Astrocyte (in vitro differentiated cells and primary cell): ENCODE data around the gene HNF4A. TPM values are rescaled to one million over a fixed set of nuclear protein-coding genes. Genes with fewer than 3 reads are reported as not detected.
"Not testable (repeated sequence)": the region's sequence is repeated elsewhere in the genome, so short reads cannot be mapped to it uniquely, and the experiment has no call there.

Experiments
- DNase-seq: peaks from one replicate; pipeline ENCODE4 v3.0.0-alpha.2; 2010; ENCODE audit warnings: low read depth
- FAIRE-seq: peaks from 2 replicates; lab custom pipeline; 2011; peaks lifted over from hg19 to GRCh38; lab: Jason Lieb, UNC
- H2AFZ ChIP-seq: 2 replicates; pipeline ENCODE4 v1.6.0; 2012; ENCODE audit warnings: low read depth, low read length, inconsistent platforms
- H3K27ac ChIP-seq: 2 replicates; pipeline ENCODE4 v1.5.1; 2011; ENCODE audit warnings: low read depth, low read length, inconsistent platforms
- H3K27me3 ChIP-seq: 2 replicates; pipeline ENCODE4 v1.6.0; 2011; ENCODE audit warnings: low read length, inconsistent platforms; ENCODE audit not compliant: insufficient read depth
- H3K36me3 ChIP-seq: 2 replicates; pipeline ENCODE4 v1.5.1; 2011; ENCODE audit warnings: low read length, inconsistent platforms; ENCODE audit not compliant: insufficient read depth
- H3K4me1 ChIP-seq: 2 replicates; pipeline ENCODE4 v1.5.1; 2011; ENCODE audit warnings: low read length, inconsistent platforms; ENCODE audit not compliant: insufficient read depth
- H3K4me2 ChIP-seq: 2 replicates; pipeline ENCODE4 v1.6.0; 2012; ENCODE audit warnings: low read length, inconsistent platforms
- H3K4me3 ChIP-seq: 2 replicates; pipeline ENCODE4 v1.5.1; 2011; ENCODE audit warnings: low read depth, mild to moderate bottlenecking, low read length, inconsistent platforms; ENCODE audit not compliant: insufficient read depth
- H3K79me2 ChIP-seq: 2 replicates; pipeline ENCODE4 v1.6.0; 2012; ENCODE audit warnings: mild to moderate bottlenecking, low read length, inconsistent platforms; ENCODE audit not compliant: insufficient read depth
- H3K9ac ChIP-seq: 2 replicates; pipeline ENCODE4 v1.6.0; 2012; ENCODE audit warnings: mild to moderate bottlenecking, low read length, inconsistent platforms
- H3K9me3 ChIP-seq: 2 replicates; pipeline ENCODE4 v1.5.1; 2012; ENCODE audit warnings: low read depth, mild to moderate bottlenecking, low read length, inconsistent platforms; ENCODE audit not compliant: insufficient read depth
- H4K20me1 ChIP-seq: 2 replicates; pipeline ENCODE4 v1.6.0; 2012; ENCODE audit warnings: low read length, inconsistent platforms; ENCODE audit not compliant: insufficient read depth
- H3K27ac Mint-ChIP-seq: one replicate; pipeline ENCODE4 v1.8.0; 2021; ENCODE audit warnings: mild to moderate bottlenecking, mixed read lengths; ENCODE audit not compliant: unreplicated experiment
- H3K27me3 Mint-ChIP-seq: one replicate; pipeline ENCODE4 v1.8.0; 2021; ENCODE audit warnings: low read depth, mixed read lengths; ENCODE audit not compliant: unreplicated experiment
- H3K36me3 Mint-ChIP-seq: one replicate; pipeline ENCODE4 v1.8.0; 2021; ENCODE audit warnings: low read depth, mixed read lengths; ENCODE audit not compliant: unreplicated experiment
- H3K4me1 Mint-ChIP-seq: one replicate; pipeline ENCODE4 v1.8.0; 2021; ENCODE audit warnings: low read depth, mixed read lengths; ENCODE audit not compliant: unreplicated experiment
- H3K4me3 Mint-ChIP-seq: one replicate; pipeline ENCODE4 v1.8.0; 2021; ENCODE audit warnings: mild to moderate bottlenecking, moderate library complexity, mixed read lengths; ENCODE audit not compliant: unreplicated experiment
- H3K9me3 Mint-ChIP-seq: one replicate; pipeline ENCODE4 v1.8.0; 2021; ENCODE audit warnings: mild to moderate bottlenecking, mixed read lengths; ENCODE audit not compliant: unreplicated experiment
- CTCF ChIP-seq: IDR thresholded peaks from 2 replicates; pipeline ENCODE4 v1.5.1; 2011; ENCODE audit warnings: low read depth, mild to moderate bottlenecking, inconsistent platforms, low read length, moderate library complexity; ENCODE audit not compliant: insufficient read depth
- EZH2 ChIP-seq: IDR thresholded peaks from 2 replicates; pipeline ENCODE4 v1.6.1; 2012; ENCODE audit warnings: mild to moderate bottlenecking, low read length, inconsistent platforms; ENCODE audit not compliant: insufficient read depth
- total RNA-seq: library from RNA; stranded (reverse); gene quantifications from 2 replicates; pipeline ENCODE4 v1.2.1, GENCODE V29; 2021

HNF4A gene
- total RNA-seq, 1 donor from 2014 or later, result not detected

- Histone ChIP-seq H3K79me2 (peaks cover 10% of the 10 kb centered on the region), H3K36me3 (no peaks in the 10 kb centered on the region), H3K27me3 (peaks cover 3% of the 10 kb centered on the region), H3K9me3 (no peaks in the 10 kb centered on the region), H3K9ac (no peak overlapping the region), H3K4me3 (no peak overlapping the region), H4K20me1 (no peaks in the 10 kb centered on the region), H3K27ac (no peak overlapping the region), H3K4me1 (peaks cover 9% of the 10 kb centered on the region), H2AFZ (no peak overlapping the region), H3K4me2 (no peak overlapping the region)
- Mint-ChIP-seq H3K36me3 (no peaks in the 10 kb centered on the region), H3K27me3 (no peaks in the 10 kb centered on the region), H3K9me3 (peaks cover 3% of the 10 kb centered on the region), H3K4me1 (peaks cover 2% of the 10 kb centered on the region), H3K4me3 (no peak overlapping the region), H3K27ac (no peak overlapping the region)
- FAIRE-seq (peak; percentile 5), DNase-seq (no peak)
- TF ChIP-seq CTCF, result peak; percentile 30
- TF ChIP-seq EZH2, result no peak
Measured at GRCh38 chr20:44471481-44471882, 116.0 kb downstream of the HNF4A start.

- not testable (repeated sequence) for DNase-seq, H3K27me3 Mint-ChIP-seq, H3K27ac Mint-ChIP-seq, H3K27me3 ChIP-seq, H3K9ac ChIP-seq, H4K20me1 ChIP-seq, H3K9me3 Mint-ChIP-seq, FAIRE-seq, H3K4me3 Mint-ChIP-seq, H3K4me3 ChIP-seq, H2AFZ ChIP-seq, H3K4me2 ChIP-seq, H3K27ac ChIP-seq, H3K4me1 Mint-ChIP-seq, H3K36me3 Mint-ChIP-seq, H3K36me3 ChIP-seq, H3K9me3 ChIP-seq
- H3K79me2 ChIP-seq, result peaks cover 18% of the 10 kb centered on the region
- peaks cover 17% of the 10 kb centered on the region for H3K4me1 ChIP-seq
Measured at GRCh38 chr20:44472283-44472682, 116.8 kb downstream of the HNF4A start.

- Histone ChIP-seq H3K4me2 (peak overlapping the region; percentile 99), H3K36me3 (peaks cover 8% of the 10 kb centered on the region), H3K4me3 (peak overlapping the region; percentile 86), H2AFZ (peak overlapping the region; percentile 83), H3K27me3 (peaks cover 2% of the 10 kb centered on the region), H3K79me2 (peaks cover 25% of the 10 kb centered on the region), H3K9me3 (no peaks in the 10 kb centered on the region), H3K4me1 (peaks cover 18% of the 10 kb centered on the region), H3K27ac (peak overlapping the region; percentile 78), H4K20me1 (no peaks in the 10 kb centered on the region), H3K9ac (peak overlapping the region; percentile 95)
- Mint-ChIP-seq H3K27ac (peak overlapping the region; percentile 90), H3K4me3 (peak overlapping the region; percentile 93), H3K36me3 (peaks cover 2% of the 10 kb centered on the region), H3K4me1 (peaks cover 10% of the 10 kb centered on the region), H3K27me3 (no peaks in the 10 kb centered on the region), H3K9me3 (no peaks in the 10 kb centered on the region)
- no peak for FAIRE-seq
- no peak for DNase-seq
- no peak for TF ChIP-seq CTCF
- no peak for TF ChIP-seq EZH2
Measured at GRCh38 chr20:44475372-44475693, 119.8 kb downstream of the HNF4A start.
